Sigmoid colon (tissue), 4 donors: ENCODE data around the gene CHRNE.

Source experiments
- EP300 ChIP-seq, 4 donors: sonication (generic); formaldehyde crosslinking; IDR thresholded peaks; one replicate each; pipeline ENCODE4 v1.6.1; 2017; ENCODE audit warnings: antibody characterized with exemption in 4 of 4
- TF ChIP-seq, protein P1 (sequence below), 4 experiments: fragments of 450-650 bp in 3 of 4; fragments of 200-600 bp in 1 of 4; IDR thresholded peaks; one replicate each; pipeline ENCODE4 v1.5.1; 2016 to 2019; ENCODE audit warnings: antibody characterized with exemption in 4 of 4, mild to moderate bottlenecking in 3 of 4, moderate library complexity in 2 of 4

- TF ChIP-seq, protein P1, sequence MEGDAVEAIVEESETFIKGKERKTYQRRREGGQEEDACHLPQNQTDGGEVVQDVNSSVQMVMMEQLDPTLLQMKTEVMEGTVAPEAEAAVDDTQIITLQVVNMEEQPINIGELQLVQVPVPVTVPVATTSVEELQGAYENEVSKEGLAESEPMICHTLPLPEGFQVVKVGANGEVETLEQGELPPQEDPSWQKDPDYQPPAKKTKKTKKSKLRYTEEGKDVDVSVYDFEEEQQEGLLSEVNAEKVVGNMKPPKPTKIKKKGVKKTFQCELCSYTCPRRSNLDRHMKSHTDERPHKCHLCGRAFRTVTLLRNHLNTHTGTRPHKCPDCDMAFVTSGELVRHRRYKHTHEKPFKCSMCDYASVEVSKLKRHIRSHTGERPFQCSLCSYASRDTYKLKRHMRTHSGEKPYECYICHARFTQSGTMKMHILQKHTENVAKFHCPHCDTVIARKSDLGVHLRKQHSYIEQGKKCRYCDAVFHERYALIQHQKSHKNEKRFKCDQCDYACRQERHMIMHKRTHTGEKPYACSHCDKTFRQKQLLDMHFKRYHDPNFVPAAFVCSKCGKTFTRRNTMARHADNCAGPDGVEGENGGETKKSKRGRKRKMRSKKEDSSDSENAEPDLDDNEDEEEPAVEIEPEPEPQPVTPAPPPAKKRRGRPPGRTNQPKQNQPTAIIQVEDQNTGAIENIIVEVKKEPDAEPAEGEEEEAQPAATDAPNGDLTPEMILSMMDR (IDR thresholded peaks at IDR 0.05), result no peak
- no peak for TF ChIP-seq EP300 (IDR thresholded peaks at IDR 0.05)
Observed at GRCh38 chr17:4872786-4873185, 30.1 kb downstream of the CHRNE start.
